ENCODE measurements around the gene FAM229A. TPM values are rescaled to one million over a fixed set of nuclear protein-coding genes. Genes with fewer than 3 reads are reported as not detected.

The FAM229A gene
- total and polyA plus RNA-seq, 2 of the 8 experiments (the other 6 are each of a cell fraction or from before 2014, with no cell fraction given): 4.1 to 4.2 TPM

DNA sequence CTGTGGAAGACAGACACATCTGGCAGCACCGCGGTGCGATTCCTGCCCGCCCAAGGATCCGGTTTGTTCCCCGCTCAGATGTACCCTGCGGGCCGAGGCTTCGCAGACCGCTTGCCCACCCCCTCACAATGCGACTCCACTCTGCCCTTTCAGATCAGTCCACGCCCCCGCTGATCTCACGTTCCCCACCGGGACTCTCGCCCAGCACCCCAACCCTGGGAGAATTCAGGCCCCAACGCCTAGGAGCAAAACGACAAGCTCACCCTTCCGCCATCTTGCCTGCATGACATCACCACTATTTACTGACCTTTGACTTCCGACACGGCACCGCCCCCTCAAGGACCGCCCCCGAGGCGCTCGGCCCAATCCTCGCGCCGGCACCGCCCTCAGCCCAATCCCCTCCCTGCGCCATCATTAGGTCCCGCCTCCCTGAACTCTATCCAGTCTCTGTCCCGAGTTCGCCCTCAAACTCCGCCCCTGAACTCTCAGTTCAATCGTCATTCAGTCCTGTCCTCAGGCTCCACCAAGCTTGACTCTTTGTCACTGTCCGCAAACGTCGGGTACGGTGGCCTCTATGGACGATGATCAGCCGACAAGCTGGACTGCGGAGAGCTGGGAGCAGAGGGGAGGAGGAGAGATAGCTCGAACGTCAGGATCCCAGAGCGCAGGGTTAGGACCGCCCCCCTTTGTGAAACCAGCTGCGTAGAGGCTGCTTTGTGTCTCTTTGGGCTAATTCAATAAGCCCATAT lies 32.0 kb upstream of the FAM229A start, which contains the start of gene BSDC1 (continued):
- TF ChIP-seq GTF2F1 (IDR thresholded peaks at IDR 0.05; ENCODE audit: borderline replicate concordance, low read depth, low read length) (no peak; the same call in 1 of the 2 replicates), POLR2A (IDR thresholded peaks at IDR 0.05; ENCODE audit: control extremely low read depth in 1 of 2, low read depth in 2 of 2, low read length in 2 of 2) (peak; percentile 77 to 97), KDM1A (IDR thresholded peaks at IDR 0.05; ENCODE audit: borderline replicate concordance, low read length) (no peak), JUND (IDR thresholded peaks at IDR 0.05; ENCODE audit: low read length) (peak; percentile 89), SIN3A (conservative IDR thresholded peaks at IDR 0.05 in 1 of 2, IDR thresholded peaks at IDR 0.05 in 1 of 2; ENCODE audit: low read depth in 1 of 2, low read length in 2 of 2) (peak; percentile 63 to 84; a peak in 2 of 4 replicates), CREB1 (IDR thresholded peaks at IDR 0.05) (peak; percentile 83), SAP30 (IDR thresholded peaks at IDR 0.05; ENCODE audit: insufficient read depth, insufficient replicate concordance, low read length) (no peak), SP2 (IDR thresholded peaks at IDR 0.05; ENCODE audit: low read length) (no peak), SP1 (IDR thresholded peaks at IDR 0.05; ENCODE audit: low read depth, low read length) (peak; percentile 80)
- TF ChIP-seq, protein P1, sequence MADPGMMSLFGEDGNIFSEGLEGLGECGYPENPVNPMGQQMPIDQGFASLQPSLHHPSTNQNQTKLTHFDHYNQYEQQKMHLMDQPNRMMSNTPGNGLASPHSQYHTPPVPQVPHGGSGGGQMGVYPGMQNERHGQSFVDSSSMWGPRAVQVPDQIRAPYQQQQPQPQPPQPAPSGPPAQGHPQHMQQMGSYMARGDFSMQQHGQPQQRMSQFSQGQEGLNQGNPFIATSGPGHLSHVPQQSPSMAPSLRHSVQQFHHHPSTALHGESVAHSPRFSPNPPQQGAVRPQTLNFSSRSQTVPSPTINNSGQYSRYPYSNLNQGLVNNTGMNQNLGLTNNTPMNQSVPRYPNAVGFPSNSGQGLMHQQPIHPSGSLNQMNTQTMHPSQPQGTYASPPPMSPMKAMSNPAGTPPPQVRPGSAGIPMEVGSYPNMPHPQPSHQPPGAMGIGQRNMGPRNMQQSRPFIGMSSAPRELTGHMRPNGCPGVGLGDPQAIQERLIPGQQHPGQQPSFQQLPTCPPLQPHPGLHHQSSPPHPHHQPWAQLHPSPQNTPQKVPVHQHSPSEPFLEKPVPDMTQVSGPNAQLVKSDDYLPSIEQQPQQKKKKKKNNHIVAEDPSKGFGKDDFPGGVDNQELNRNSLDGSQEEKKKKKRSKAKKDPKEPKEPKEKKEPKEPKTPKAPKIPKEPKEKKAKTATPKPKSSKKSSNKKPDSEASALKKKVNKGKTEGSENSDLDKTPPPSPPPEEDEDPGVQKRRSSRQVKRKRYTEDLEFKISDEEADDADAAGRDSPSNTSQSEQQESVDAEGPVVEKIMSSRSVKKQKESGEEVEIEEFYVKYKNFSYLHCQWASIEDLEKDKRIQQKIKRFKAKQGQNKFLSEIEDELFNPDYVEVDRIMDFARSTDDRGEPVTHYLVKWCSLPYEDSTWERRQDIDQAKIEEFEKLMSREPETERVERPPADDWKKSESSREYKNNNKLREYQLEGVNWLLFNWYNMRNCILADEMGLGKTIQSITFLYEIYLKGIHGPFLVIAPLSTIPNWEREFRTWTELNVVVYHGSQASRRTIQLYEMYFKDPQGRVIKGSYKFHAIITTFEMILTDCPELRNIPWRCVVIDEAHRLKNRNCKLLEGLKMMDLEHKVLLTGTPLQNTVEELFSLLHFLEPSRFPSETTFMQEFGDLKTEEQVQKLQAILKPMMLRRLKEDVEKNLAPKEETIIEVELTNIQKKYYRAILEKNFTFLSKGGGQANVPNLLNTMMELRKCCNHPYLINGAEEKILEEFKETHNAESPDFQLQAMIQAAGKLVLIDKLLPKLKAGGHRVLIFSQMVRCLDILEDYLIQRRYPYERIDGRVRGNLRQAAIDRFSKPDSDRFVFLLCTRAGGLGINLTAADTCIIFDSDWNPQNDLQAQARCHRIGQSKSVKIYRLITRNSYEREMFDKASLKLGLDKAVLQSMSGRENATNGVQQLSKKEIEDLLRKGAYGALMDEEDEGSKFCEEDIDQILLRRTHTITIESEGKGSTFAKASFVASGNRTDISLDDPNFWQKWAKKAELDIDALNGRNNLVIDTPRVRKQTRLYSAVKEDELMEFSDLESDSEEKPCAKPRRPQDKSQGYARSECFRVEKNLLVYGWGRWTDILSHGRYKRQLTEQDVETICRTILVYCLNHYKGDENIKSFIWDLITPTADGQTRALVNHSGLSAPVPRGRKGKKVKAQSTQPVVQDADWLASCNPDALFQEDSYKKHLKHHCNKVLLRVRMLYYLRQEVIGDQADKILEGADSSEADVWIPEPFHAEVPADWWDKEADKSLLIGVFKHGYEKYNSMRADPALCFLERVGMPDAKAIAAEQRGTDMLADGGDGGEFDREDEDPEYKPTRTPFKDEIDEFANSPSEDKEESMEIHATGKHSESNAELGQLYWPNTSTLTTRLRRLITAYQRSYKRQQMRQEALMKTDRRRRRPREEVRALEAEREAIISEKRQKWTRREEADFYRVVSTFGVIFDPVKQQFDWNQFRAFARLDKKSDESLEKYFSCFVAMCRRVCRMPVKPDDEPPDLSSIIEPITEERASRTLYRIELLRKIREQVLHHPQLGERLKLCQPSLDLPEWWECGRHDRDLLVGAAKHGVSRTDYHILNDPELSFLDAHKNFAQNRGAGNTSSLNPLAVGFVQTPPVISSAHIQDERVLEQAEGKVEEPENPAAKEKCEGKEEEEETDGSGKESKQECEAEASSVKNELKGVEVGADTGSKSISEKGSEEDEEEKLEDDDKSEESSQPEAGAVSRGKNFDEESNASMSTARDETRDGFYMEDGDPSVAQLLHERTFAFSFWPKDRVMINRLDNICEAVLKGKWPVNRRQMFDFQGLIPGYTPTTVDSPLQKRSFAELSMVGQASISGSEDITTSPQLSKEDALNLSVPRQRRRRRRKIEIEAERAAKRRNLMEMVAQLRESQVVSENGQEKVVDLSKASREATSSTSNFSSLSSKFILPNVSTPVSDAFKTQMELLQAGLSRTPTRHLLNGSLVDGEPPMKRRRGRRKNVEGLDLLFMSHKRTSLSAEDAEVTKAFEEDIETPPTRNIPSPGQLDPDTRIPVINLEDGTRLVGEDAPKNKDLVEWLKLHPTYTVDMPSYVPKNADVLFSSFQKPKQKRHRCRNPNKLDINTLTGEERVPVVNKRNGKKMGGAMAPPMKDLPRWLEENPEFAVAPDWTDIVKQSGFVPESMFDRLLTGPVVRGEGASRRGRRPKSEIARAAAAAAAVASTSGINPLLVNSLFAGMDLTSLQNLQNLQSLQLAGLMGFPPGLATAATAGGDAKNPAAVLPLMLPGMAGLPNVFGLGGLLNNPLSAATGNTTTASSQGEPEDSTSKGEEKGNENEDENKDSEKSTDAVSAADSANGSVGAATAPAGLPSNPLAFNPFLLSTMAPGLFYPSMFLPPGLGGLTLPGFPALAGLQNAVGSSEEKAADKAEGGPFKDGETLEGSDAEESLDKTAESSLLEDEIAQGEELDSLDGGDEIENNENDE (IDR thresholded peaks at IDR 0.05; ENCODE audit: insufficient replicate concordance, low read length): no peak
